HG03097 (cell line): ENCODE data around the gene REX1BD.

Experiments used
- ATAC-seq: cut with Tn5 transposase; IDR thresholded peaks from one replicate; pipeline ENCODE4 v1.9.1; 2021; ENCODE audit not compliant: unreplicated experiment, low FRiP score

REX1BD gene

DNA sequence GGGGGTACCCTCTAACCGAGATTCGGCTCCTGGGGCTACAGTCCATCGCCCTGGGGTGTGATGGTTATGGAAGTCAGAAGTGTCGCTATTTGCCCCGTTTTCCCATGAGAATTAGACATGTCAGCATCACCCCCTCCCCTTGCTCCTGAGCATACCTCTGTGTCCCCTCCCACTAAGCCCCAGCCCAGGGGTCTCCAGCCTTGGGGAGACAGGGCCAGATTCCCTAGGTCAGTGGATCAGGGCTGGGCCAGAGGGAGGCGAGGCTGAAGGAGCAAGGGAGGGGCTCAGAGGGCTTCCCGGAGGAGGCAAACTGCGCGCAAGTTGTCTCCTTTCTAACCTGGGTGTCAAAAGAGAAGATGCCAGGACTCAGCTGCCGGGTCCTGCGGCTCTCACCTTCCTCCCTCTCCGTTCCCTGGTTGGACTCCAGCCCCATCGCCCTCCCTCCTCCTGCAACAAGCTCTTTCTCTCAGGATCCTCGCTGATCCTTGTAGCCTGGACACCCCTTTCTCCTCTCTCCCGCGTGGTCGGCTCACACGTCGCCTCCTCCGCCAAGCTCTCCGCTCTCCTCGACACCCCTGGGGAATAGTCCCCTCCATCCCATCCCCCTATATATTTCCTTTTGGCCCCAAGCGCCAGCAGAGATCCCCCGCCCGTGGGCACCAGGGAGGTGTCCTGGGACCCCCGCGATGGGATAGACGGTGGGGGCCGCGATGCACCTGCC, 23.6 kb downstream of the REX1BD start:
- no peak for ATAC-seq

DNA sequence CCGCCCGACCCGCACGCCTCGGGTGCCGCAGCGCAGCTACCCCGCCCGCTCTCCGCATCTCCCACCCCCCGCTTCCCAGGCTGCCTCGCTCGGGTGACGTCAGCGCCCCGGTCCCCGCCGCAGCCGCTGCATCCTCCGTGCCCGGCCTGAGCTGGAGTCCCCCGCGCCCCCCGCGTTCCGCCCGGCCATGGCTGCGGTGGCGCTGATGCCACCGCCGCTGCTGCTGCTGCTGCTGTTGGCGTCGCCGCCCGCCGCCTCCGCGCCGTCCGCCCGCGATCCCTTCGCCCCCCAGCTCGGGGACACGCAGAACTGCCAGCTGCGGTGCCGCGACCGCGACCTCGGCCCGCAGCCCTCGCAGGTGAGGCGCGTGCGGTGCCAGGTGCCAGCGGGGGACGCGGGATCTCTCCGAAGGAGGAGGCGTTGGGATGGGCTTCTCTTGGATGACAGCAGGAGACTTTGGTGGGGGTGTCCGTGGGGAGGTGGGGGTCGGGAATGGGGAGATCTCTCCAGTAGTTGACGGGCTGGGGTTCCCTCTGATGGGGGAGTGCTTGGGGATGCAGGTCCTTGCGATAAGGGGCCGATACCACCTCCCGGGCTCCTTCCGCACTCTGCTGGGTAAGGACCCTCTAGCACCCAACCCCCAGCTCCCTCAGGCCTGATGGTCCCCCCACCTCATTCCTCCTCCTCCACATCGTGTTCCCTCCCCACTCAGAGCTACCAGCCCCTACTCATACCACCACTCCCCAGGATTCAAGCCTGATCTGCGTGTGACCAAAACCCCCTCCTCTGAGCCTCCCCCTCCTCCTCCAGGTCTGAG, 24.4 kb downstream of the REX1BD start, which contains the start of gene TMEM59L:
TMEM59L (plus strand) TSS at position 99 of the 817 bp plus-strand sequence; CDS start at position 188, 89 bp downstream.
- ATAC-seq = no peak

DNA sequence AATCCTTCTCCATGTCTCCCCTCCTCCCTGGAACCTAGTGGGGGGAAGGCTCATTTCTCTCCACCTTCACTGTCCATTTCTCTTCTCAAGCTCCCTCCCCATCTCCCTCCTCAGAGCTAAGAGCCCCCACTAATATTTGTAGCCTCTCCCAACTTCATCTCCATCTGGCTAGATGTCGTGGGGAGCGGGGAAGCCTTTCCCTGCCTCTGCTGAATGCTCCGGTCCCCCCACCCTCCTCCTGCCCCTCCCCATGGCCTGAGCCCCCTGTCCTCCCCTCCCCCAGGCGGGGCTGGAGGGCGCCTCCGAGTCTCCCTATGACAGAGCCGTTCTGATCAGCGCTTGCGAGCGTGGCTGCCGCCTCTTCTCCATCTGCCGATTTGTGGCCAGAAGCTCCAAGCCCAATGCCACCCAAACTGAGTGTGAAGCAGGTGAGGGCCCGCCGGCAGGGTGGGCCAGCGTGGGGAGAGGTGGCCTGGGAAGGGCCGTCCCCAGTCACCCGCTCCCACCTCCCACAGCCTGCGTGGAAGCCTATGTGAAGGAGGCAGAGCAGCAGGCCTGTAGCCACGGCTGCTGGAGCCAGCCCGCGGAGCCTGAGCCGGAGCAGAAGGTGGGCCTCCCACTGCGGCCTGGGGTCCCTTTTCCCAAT, 25.1 kb downstream of the REX1BD start:
- ATAC-seq = no peak

GRCh38 chr19:18616023-18616422, 27.4 kb downstream of the REX1BD start:
- ATAC-seq = no peak

- ATAC-seq = no peak
These were observed 29.0 kb downstream of the REX1BD start for GRCh38 chr19:18617562-18617961.

- ATAC-seq = no peak
These were observed 29.6 kb downstream of the REX1BD start for GRCh38 chr19:18618236-18618635.

DNA sequence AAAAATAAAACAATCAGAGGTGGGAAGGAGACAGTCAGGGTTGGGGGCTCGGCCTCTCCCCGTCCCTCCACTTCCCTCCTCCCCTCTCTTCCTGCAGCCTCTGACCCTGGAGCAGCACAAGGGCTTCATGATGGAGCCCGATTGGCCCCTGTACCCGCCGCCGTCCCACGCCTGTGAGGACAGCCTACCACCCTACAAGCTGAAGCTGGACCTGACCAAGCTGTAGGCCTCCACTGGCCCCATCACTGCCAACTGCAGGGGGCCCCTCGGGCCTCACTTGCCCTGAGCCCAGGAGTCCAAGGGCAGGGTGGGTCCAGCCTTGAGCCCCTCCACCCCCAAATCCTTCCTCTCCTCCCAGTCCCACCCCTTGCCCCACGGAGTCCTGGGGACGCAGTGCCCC, 31.7 kb downstream of the REX1BD start:
- ATAC-seq = no peak

DNA sequence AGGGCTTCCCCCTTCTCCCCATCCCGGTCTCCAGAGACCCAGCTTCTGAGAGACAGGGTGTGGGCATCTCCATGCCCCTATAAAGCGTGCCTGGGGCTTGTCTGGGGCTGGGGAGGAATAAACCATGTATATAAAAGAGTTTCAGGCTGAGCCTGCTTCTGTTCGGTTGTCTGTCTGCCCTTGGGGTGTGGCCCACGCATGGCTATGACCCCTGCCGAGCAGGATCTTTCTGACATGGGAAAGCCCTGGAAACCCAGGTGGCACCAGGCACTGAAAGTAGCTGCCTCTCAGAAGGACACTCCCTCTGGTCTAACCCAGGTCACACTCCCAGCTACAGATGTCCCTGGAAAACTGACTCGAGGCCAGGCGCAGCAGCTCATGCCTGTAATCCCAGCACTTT, 32.3 kb downstream of the REX1BD start:
- ATAC-seq = no peak

GRCh38 chr19:18626906-18627305, 38.3 kb downstream of the REX1BD start:
- ATAC-seq = no peak

GRCh38 chr19:18629166-18630088, 40.8 kb downstream of the REX1BD start:
- ATAC-seq = no peak

DNA sequence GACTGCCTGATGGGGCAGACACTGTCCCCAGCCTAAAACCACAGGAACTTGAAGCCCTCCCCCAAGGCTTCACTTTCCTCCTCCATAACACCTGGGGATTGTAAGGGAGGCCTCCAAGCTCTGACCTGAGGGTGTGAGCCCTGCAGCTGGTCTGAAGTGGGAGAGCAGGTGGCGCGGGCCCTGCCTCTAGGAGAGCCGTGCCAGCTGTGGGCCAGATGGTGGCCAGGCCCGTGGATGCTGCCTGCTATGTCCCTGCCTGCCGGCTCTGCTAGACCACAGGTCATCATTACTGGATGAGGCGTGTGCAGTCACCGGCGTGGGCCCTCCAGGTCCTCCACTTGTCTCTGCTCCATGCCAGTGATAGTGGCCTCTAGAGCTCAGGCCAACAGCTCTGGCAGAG, 44.7 kb downstream of the REX1BD start:
- no peak for ATAC-seq

GRCh38 chr19:18634612-18635297, 46.2 kb downstream of the REX1BD start:
- ATAC-seq = no peak

DNA sequence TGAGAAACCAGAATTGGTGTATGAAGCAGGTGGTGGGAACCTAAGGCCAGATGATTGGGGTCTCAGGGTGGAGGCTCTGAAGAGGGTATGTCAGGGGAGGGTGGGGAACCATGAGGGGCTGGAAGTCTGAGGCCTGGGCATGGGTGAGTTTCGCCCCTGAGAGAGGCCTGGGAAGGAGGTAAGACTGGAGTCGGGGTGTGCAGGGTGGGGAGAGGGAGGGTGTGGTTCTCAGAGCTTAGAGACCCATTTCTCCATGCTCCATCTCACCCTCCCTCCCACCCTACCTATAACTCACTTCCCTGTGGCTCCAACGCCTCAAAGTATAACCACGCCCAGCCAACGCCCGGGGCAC, 47.2 kb downstream of the REX1BD start:
- no peak for ATAC-seq

- peak; percentile 86 for ATAC-seq
These were observed 47.8 kb downstream of the REX1BD start for GRCh38 chr19:18636183-18636968.

GRCh38 chr19:18636969-18637629, 48.5 kb downstream of the REX1BD start, which contains the start of gene KLHL26:
Gene KLHL26, plus strand, starts transcription at chr19:18637028. Its CDS starts 27 bp downstream, at chr19:18637055.
- ATAC-seq = no peak

- ATAC-seq = no peak
These were observed 49.4 kb downstream of the REX1BD start for GRCh38 chr19:18637673-18638630.

DNA sequence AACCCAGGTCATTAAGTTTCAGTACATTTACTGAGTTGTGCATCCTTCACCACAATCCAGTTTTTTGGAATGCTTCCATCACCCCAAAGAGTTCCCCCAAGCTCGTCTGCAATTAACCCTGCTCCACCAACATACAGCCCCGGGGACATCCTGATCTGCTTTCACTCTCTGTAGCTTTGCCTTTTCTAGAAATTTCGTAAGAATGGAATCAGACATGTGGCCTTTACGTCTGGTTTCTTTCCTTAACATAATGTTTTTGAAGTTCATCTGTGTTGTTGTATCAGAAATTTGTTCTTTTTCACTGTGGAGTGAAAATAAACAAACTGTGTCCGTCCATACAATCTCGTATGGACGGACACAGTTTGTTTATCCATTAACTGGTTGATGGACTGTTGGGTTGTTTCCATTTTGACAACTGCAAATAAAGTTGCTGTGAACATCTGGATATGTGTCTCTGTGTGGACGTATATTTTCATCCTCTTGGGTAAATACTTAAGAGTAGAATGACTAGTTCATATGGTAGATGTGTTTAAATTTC, 51.2 kb downstream of the REX1BD start:
- ATAC-seq = no peak
